Astrocyte (in vitro differentiated cells and primary cell): ENCODE data around the gene NES. TPM values are rescaled to one million over a fixed set of nuclear protein-coding genes. Genes with fewer than 3 reads are reported as not detected.

ENCODE experiments used
- DNase-seq: peaks from one replicate; pipeline ENCODE4 v3.0.0-alpha.2; 2010; ENCODE audit warnings: low read depth
- FAIRE-seq: peaks from 2 replicates; lab custom pipeline; 2011; peaks lifted over from hg19 to GRCh38; lab: Jason Lieb, UNC
- H2AFZ ChIP-seq: 2 replicates; pipeline ENCODE4 v1.6.0; 2012; ENCODE audit warnings: low read depth, low read length, inconsistent platforms
- H3K27ac ChIP-seq: 2 replicates; pipeline ENCODE4 v1.5.1; 2011; ENCODE audit warnings: low read depth, low read length, inconsistent platforms
- H3K27me3 ChIP-seq: 2 replicates; pipeline ENCODE4 v1.6.0; 2011; ENCODE audit warnings: low read length, inconsistent platforms; ENCODE audit not compliant: insufficient read depth
- H3K36me3 ChIP-seq: 2 replicates; pipeline ENCODE4 v1.5.1; 2011; ENCODE audit warnings: low read length, inconsistent platforms; ENCODE audit not compliant: insufficient read depth
- H3K4me1 ChIP-seq: 2 replicates; pipeline ENCODE4 v1.5.1; 2011; ENCODE audit warnings: low read length, inconsistent platforms; ENCODE audit not compliant: insufficient read depth
- H3K4me2 ChIP-seq: 2 replicates; pipeline ENCODE4 v1.6.0; 2012; ENCODE audit warnings: low read length, inconsistent platforms
- H3K4me3 ChIP-seq: 2 replicates; pipeline ENCODE4 v1.5.1; 2011; ENCODE audit warnings: low read depth, mild to moderate bottlenecking, low read length, inconsistent platforms; ENCODE audit not compliant: insufficient read depth
- H3K79me2 ChIP-seq: 2 replicates; pipeline ENCODE4 v1.6.0; 2012; ENCODE audit warnings: mild to moderate bottlenecking, low read length, inconsistent platforms; ENCODE audit not compliant: insufficient read depth
- H3K9ac ChIP-seq: 2 replicates; pipeline ENCODE4 v1.6.0; 2012; ENCODE audit warnings: mild to moderate bottlenecking, low read length, inconsistent platforms
- H3K9me3 ChIP-seq: 2 replicates; pipeline ENCODE4 v1.5.1; 2012; ENCODE audit warnings: low read depth, mild to moderate bottlenecking, low read length, inconsistent platforms; ENCODE audit not compliant: insufficient read depth
- H4K20me1 ChIP-seq: 2 replicates; pipeline ENCODE4 v1.6.0; 2012; ENCODE audit warnings: low read length, inconsistent platforms; ENCODE audit not compliant: insufficient read depth
- H3K27ac Mint-ChIP-seq: one replicate; pipeline ENCODE4 v1.8.0; 2021; ENCODE audit warnings: mild to moderate bottlenecking, mixed read lengths; ENCODE audit not compliant: unreplicated experiment
- H3K27me3 Mint-ChIP-seq: one replicate; pipeline ENCODE4 v1.8.0; 2021; ENCODE audit warnings: low read depth, mixed read lengths; ENCODE audit not compliant: unreplicated experiment
- H3K36me3 Mint-ChIP-seq: one replicate; pipeline ENCODE4 v1.8.0; 2021; ENCODE audit warnings: low read depth, mixed read lengths; ENCODE audit not compliant: unreplicated experiment
- H3K4me1 Mint-ChIP-seq: one replicate; pipeline ENCODE4 v1.8.0; 2021; ENCODE audit warnings: low read depth, mixed read lengths; ENCODE audit not compliant: unreplicated experiment
- H3K4me3 Mint-ChIP-seq: one replicate; pipeline ENCODE4 v1.8.0; 2021; ENCODE audit warnings: mild to moderate bottlenecking, moderate library complexity, mixed read lengths; ENCODE audit not compliant: unreplicated experiment
- H3K9me3 Mint-ChIP-seq: one replicate; pipeline ENCODE4 v1.8.0; 2021; ENCODE audit warnings: mild to moderate bottlenecking, mixed read lengths; ENCODE audit not compliant: unreplicated experiment
- EZH2 ChIP-seq: IDR thresholded peaks from 2 replicates; pipeline ENCODE4 v1.6.1; 2012; ENCODE audit warnings: mild to moderate bottlenecking, low read length, inconsistent platforms; ENCODE audit not compliant: insufficient read depth
- total RNA-seq: library from RNA; stranded (reverse); gene quantifications from 2 replicates; pipeline ENCODE4 v1.2.1, GENCODE V29; 2021
- TF ChIP-seq, protein P1 (sequence below): IDR thresholded peaks from 2 replicates; pipeline ENCODE4 v1.5.1; 2011; ENCODE audit warnings: low read depth, mild to moderate bottlenecking, inconsistent platforms, low read length, moderate library complexity; ENCODE audit not compliant: insufficient read depth

The NES gene
- total RNA-seq, 1 donor from 2014 or later = 310 TPM

DNA sequence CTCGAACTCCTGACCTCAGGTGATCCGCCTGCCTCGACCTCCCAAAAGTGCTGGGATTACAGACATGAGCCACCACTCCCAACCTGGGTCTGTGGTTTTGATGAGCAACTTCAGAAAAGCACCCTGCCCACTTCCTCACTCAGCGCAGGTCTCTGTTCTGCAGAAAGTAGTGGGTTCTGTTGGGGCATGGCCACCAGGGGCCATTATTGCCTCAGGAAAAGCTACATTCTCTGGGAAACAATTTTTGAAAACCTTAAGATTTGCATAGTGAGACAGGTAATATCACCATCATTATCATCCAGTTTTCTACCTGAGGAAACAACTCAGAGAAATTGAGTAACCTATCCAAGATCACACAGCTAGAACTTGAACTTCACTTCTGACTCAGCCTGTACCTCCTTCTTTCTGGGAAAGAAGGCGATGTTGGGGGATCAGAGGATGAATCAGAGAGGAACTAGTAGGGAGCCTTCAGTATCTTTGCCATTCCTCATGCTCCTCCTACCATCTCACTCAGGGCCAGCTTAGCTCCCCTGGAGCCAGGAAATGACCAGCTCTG, 7.1 kb upstream of the NES start:
- H3K4me3 Mint-ChIP-seq = no peak overlapping the region
- peaks cover 5% of the 10 kb centered on the region for H3K4me1 Mint-ChIP-seq
- Histone ChIP-seq H3K4me3 (no peak overlapping the region), H2AFZ (no peak overlapping the region), H3K4me2 (peak overlapping the region; percentile 34), H3K9me3 (no peaks in the 10 kb centered on the region), H3K27ac (no peak overlapping the region), H3K79me2 (no peaks in the 10 kb centered on the region), H3K9ac (no peak overlapping the region), H3K36me3 (no peaks in the 10 kb centered on the region), H3K27me3 (peaks cover 5% of the 10 kb centered on the region), H4K20me1 (no peaks in the 10 kb centered on the region), H3K4me1 (peaks cover 15% of the 10 kb centered on the region)
- no peaks in the 10 kb centered on the region for H3K36me3 Mint-ChIP-seq
- H3K27me3 Mint-ChIP-seq = peaks cover 28% of the 10 kb centered on the region
- DNase-seq (no peak), FAIRE-seq (no peak)
- no peak for TF ChIP-seq EZH2
- TF ChIP-seq, protein P1, sequence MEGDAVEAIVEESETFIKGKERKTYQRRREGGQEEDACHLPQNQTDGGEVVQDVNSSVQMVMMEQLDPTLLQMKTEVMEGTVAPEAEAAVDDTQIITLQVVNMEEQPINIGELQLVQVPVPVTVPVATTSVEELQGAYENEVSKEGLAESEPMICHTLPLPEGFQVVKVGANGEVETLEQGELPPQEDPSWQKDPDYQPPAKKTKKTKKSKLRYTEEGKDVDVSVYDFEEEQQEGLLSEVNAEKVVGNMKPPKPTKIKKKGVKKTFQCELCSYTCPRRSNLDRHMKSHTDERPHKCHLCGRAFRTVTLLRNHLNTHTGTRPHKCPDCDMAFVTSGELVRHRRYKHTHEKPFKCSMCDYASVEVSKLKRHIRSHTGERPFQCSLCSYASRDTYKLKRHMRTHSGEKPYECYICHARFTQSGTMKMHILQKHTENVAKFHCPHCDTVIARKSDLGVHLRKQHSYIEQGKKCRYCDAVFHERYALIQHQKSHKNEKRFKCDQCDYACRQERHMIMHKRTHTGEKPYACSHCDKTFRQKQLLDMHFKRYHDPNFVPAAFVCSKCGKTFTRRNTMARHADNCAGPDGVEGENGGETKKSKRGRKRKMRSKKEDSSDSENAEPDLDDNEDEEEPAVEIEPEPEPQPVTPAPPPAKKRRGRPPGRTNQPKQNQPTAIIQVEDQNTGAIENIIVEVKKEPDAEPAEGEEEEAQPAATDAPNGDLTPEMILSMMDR = no peak
- H3K9me3 Mint-ChIP-seq = no peaks in the 10 kb centered on the region
- no peak overlapping the region for H3K27ac Mint-ChIP-seq

DNA sequence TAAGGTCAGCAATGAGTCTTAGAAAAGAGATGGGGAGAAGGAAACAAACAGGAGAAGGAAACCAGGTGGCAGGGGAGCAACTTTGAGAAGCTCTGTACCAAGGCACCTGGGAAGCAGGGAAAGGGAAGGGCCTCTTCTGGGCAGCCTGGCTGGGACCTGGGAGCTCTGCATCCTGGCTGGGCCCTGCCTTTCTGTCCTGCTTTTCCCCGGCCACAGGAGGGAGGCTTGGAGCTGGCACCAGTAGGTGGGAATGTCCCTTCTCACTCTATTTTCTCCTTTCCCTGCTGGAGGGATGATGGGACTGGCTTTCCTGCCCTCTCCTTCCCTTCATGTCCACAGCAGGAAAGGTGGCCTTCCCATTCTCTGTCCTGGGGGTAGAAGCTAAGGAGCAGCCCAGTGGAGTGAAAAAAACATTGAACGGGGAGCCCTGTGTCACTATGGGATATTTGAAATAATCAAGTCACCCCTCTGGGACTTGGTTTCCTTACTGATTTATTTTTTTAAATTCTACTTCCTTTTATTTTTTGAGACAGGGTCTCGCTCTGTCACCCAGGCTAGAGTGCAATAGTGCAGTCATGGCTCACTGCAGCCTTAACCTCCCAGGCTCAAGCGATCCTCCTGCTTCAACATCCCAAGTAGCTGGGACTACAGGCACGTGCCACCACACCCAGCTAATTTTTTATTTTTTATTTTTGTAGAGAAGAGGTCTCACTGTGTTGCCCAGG, 5.1 kb upstream of the NES start:
- Histone ChIP-seq H3K4me1 (peaks cover 15% of the 10 kb centered on the region), H3K27me3 (peaks cover 5% of the 10 kb centered on the region), H3K9ac (no peak overlapping the region), H3K79me2 (peaks cover 4% of the 10 kb centered on the region), H3K4me3 (no peak overlapping the region), H2AFZ (no peak overlapping the region), H3K9me3 (no peaks in the 10 kb centered on the region), H3K27ac (no peak overlapping the region), H4K20me1 (no peaks in the 10 kb centered on the region), H3K36me3 (no peaks in the 10 kb centered on the region), H3K4me2 (no peak overlapping the region)
- Mint-ChIP-seq H3K4me1 (peaks cover 5% of the 10 kb centered on the region), H3K27me3 (peaks cover 30% of the 10 kb centered on the region), H3K36me3 (no peaks in the 10 kb centered on the region), H3K4me3 (no peak overlapping the region), H3K9me3 (no peaks in the 10 kb centered on the region), H3K27ac (no peak overlapping the region)
- TF ChIP-seq EZH2 = no peak
- TF ChIP-seq, protein P1 = no peak
- no peak for DNase-seq
- no peak for FAIRE-seq
